ENCODE measurements around the gene CDK6.

CDK6 gene

DNA sequence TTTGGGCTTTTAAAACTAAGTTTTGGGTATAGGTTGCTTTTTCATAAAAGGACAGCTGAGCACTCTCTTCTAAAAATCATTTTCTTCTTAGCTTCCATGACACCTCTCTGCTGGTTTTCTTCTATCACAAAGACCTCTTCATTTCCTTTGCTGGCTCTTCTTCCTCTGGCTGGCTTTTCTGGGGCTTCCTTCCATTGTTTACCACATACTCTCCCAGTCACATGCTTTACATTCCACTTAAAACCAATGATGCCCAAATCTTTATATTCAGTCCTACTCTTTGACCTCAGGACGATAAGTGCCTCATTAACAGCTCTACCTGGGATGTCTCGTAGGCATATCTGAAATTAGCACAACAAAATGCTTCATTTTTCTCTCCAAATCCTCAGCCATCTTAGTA is 273.0 kb downstream of the CDK6 start:
- no peak for DNase-seq

DNA sequence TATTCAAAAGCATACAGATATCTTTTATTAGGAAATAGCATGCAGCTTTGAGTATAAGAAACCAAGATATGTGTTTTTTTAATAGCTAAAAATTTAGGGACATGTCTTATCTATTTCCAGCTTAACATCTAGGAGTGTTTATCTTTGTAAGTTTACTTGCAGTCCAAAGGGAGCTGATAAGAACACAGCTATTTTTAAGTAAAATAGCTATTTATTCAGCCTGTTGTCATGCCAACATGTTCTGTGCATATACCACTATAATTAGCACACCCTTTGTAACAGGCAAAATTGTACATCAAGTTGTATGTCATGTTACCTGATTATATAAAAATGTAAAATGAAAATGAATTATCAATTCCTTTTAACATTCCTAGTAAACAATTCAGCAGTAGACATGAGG is 275.8 kb downstream of the CDK6 start:
- DNase-seq: no peak

DNA sequence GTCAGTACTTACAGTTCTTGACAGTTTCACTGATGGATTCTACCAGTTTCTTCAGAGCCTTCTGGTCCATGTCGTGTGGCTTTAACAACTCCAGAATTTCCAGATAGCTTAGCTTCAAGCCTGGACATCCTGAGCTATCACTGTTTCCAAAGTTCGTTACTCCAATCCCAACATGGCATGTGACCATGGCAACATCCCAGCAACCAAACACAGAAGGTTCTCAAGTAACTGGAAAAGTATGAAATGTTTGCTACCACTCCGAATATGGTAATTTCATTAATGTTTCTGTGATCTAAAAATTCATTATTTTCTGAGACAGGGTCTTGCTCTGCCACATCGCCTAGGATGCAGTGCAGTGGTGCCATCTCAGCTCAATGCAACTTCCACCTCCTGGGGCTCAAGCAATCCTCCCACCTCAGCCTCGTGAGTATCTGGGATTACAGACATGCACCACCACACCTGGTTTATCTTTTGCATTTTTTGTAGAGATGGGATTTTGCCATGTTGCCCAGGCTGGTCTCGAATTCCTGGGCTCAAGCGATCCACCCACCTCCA is 278.5 kb downstream of the CDK6 start:
- DNase-seq: no peak

GRCh38 chr7:92557249-92557648 is 279.1 kb downstream of the CDK6 start:
- DNase-seq: no peak
